ENCODE measurements around the gene CHAMP1. TPM values are rescaled to one million over a fixed set of nuclear protein-coding genes. Genes with fewer than 3 reads are reported as not detected.

CHAMP1 gene
- total RNA-seq, 1 experiment from 2014 or later, result 15.3 TPM

DNA sequence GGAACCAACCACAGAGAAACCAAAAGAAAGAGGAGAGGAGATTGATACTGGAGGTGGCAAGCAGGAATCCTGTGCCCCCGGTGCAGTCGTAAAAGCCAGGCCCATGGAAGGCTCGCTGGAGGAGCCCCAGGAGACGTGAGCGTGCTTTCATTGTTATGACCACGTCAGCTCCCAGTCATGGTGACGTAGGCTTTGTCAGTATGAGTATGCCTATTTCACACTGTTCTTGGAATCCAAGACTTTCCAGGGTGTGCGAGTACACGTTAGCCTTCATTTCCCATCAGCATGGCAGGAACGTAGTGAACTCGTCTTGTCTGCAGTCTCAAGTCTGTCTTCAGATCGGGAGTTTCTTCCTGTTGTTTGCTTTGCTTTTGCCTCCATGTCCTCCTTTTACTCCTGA lies 15.4 kb upstream of the CHAMP1 start:
- Histone ChIP-seq H3K27ac (ENCODE audit: low read length) (no peak overlapping the region), H3K4me1 (ENCODE audit: control insufficient read depth, insufficient read depth, low read length) (no peaks in the 10 kb centered on the region), H3K9me3 (ENCODE audit: control insufficient read depth, insufficient read depth, low read depth, low read length) (no peaks in the 10 kb centered on the region), H3K36me3 (ENCODE audit: control insufficient read depth, insufficient read depth, low read length) (no peaks in the 10 kb centered on the region; the same call in 1 of the 2 replicates), H3K4me3 (ENCODE audit: low read depth in 2 of 2, low read length in 2 of 2) (no peak overlapping the region), H3K27me3 (ENCODE audit: control insufficient read depth, insufficient read depth, low read length) (no peaks in the 10 kb centered on the region)
- intact Hi-C loops (cut with micrococcal nuclease; ENCODE audit: unreplicated experiment) (no loop called here), in situ Hi-C loops (cut with HindIII; ENCODE audit: low pct_unique_long_range_greater_than_20kb, low sequenced_read_pairs) (no loop called here)
- CTCF ChIA-PET, result no interaction called here
- DNase-seq (ENCODE audit: low read depth, low spot score) (no peak), ATAC-seq (no peak)
- no peak for TF ChIP-seq TCF7L2 (IDR thresholded peaks at IDR 0.05; ENCODE audit: low read depth, low read length)
- no peak for TF ChIP-seq POLR2AphosphoS5 (IDR thresholded peaks at IDR 0.05; ENCODE audit: low read depth, low read length)
- TF ChIP-seq, protein P1, sequence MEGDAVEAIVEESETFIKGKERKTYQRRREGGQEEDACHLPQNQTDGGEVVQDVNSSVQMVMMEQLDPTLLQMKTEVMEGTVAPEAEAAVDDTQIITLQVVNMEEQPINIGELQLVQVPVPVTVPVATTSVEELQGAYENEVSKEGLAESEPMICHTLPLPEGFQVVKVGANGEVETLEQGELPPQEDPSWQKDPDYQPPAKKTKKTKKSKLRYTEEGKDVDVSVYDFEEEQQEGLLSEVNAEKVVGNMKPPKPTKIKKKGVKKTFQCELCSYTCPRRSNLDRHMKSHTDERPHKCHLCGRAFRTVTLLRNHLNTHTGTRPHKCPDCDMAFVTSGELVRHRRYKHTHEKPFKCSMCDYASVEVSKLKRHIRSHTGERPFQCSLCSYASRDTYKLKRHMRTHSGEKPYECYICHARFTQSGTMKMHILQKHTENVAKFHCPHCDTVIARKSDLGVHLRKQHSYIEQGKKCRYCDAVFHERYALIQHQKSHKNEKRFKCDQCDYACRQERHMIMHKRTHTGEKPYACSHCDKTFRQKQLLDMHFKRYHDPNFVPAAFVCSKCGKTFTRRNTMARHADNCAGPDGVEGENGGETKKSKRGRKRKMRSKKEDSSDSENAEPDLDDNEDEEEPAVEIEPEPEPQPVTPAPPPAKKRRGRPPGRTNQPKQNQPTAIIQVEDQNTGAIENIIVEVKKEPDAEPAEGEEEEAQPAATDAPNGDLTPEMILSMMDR (IDR thresholded peaks at IDR 0.05), result no peak
- no peak for TF ChIP-seq REST (IDR thresholded peaks at IDR 0.05; ENCODE audit: insufficient read depth in 1 of 2, low read depth in 2 of 2, low read length in 1 of 2)
- TF ChIP-seq SIN3A (IDR thresholded peaks at IDR 0.05; ENCODE audit: borderline replicate concordance, insufficient read depth, low read depth, low read length), result no peak
- BruUV-seq (replicated peaks), result no TSS peak
- POLR2A ChIA-PET, result no interaction called here

- intact Hi-C loops (cut with micrococcal nuclease; ENCODE audit: unreplicated experiment) (no loop called here), in situ Hi-C loops (cut with HindIII; ENCODE audit: low pct_unique_long_range_greater_than_20kb, low sequenced_read_pairs) (no loop called here)
- H3K4me1 ChIP-seq (ENCODE audit: control insufficient read depth, insufficient read depth, low read length), result no peaks in the 10 kb centered on the region
- no peak for ATAC-seq
- DNase-seq (ENCODE audit: low read depth, low spot score), result no peak
- H3K27ac ChIP-seq (ENCODE audit: low read length), result no peak overlapping the region
- no peaks in the 10 kb centered on the region for H3K27me3 ChIP-seq (ENCODE audit: control insufficient read depth, insufficient read depth, low read length)
- no peaks in the 10 kb centered on the region; the same call in 1 of the 2 replicates for H3K36me3 ChIP-seq (ENCODE audit: control insufficient read depth, insufficient read depth, low read length)
- H3K9me3 ChIP-seq (ENCODE audit: control insufficient read depth, insufficient read depth, low read depth, low read length), result no peaks in the 10 kb centered on the region
- no peak for TF ChIP-seq TCF7L2 (IDR thresholded peaks at IDR 0.05; ENCODE audit: low read depth, low read length)
- no peak for TF ChIP-seq POLR2AphosphoS5 (IDR thresholded peaks at IDR 0.05; ENCODE audit: low read depth, low read length)
- TF ChIP-seq REST (IDR thresholded peaks at IDR 0.05; ENCODE audit: insufficient read depth in 1 of 2, low read depth in 2 of 2, low read length in 1 of 2), result no peak
- TF ChIP-seq SIN3A (IDR thresholded peaks at IDR 0.05; ENCODE audit: borderline replicate concordance, insufficient read depth, low read depth, low read length), result no peak
- TF ChIP-seq, protein P1 (IDR thresholded peaks at IDR 0.05), result no peak
- POLR2A ChIA-PET, result no interaction called here
- BruUV-seq (replicated peaks), result no TSS peak
- CTCF ChIA-PET, result no interaction called here
- H3K4me3 ChIP-seq (ENCODE audit: low read depth in 2 of 2, low read length in 2 of 2), result no peak overlapping the region
Observed at GRCh38 chr13:114299604-114300305, 14.5 kb upstream of the CHAMP1 start.

All from Panc1 (cell line).